Stimulated activated CD4-positive, alpha-beta T cell treated with anti-CD3 and anti-CD28 coated beads, Interleukin-15, amount 100 ng/mL, for 24 hours (primary cell): Measurements from ENCODE around the gene TNRC6C.

Experiments used
- DNase-seq: peaks from one replicate; pipeline ENCODE4 v3.0.0-alpha.2; 2020

Gene TNRC6C

DNA sequence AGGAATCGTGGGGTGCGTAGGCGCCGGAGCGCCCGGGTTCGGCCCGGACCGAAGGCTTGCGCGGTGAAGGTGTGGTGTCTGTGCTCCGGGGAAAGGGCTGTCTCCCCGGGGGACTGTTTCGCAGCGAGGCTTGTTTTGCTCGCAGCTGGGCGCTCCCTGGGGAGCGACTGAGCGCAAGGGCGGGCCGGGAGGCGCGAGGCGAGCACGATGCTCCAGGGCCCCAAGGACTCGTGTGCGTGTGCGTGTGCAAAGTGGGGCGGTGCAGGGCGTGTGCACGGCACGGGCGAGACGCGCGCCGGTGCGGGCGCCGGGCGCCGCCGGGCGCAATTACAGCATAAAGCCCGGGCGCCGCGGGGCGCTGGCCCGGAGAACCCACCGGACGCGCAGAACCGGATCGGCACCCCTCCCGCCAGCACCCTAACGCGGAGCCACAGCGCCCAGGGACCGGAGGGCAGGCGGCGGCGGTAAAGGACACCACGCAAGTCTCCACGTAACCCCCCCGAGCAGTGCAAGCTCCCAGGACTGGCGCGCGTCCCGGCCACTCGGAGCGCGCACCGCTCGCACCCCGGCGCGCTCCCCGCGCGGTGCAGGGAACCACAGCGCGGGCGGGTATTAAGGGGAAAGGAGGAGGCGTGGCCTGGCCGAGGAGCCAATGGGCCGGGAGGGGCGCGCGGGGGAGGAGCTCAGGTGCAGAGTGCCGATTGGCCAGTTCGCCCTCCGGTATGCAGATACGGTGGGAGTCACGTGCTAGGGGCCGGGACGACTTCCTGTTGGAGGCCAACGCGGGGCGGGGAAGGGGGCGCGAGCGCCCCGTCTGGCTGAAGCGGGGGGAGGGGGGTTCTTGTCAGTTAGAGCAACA, at the start of gene TNRC6C:
Gene TNRC6C, plus strand, starts transcription at position 847 of the 859 bp plus-strand sequence. CDS start 45,504 bp downstream, outside the sequence.
- DNase-seq = peak; percentile 100

DNA sequence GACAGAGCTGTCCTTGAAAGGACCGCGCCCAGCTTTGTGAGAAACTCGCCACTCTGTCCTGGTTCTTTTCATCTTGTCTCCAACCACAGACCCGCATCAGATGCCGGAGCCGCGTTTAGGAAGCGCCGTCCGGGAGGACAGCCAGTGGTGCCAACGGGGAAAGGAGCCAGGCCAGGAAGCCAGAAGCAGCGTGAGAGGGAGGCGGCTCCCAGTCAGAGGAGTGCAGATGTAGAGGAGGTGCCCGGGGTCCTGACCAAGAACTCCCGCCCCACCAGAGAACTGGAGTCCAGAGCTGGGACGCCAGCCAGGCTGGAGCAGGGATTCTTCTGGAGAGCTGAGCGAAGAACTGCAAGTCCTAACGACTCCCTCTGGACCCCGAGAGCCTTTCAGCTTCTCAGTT, 49.3 kb upstream of the TNRC6C start:
- DNase-seq = no peak

GRCh38 chr17:77909816-77910215, 48.7 kb upstream of the TNRC6C start:
- DNase-seq = no peak

DNA sequence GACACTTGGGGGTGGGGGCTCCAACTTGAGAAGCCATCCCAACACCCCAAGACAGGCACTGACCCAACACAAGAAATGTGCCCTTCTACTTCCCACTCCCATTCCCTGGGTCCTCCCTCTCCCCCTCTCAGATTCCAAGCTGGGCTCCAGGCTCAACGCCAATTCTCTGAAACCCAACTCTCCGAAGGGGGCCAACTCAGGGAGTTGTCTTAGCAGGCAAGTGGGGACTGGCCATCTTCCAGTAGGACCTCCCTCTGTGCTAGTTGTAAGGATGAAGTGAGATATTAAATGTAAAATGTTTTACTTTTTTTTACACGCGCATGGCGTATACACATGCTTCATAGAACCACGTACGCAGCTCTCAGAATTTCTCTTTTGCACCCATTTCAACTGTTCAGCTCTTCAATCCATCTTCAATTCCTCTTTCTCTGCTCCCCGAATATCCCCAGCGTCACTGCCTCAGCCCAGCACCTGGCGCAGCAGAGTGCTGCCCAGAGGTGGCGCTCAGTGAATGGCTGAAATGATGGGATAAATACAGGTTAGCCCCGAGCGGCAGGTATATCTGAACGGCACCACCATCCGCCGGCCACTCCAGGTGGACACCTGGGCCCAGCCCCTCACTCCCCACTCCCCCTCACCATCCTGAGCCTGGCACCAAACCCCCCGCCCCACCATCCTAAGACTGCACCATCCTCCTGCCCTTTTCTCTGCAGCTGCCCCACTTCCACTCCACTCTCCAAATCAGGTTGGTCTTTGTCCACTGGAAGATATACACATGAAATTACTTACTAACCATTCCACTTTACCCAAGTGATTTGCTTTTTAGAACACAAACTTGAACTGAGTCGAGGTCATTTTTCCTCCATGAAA, 43.9 kb upstream of the TNRC6C start:
- DNase-seq = no peak

- no peak for DNase-seq
These were observed 42.9 kb upstream of the TNRC6C start for GRCh38 chr17:77915594-77916021.

DNA sequence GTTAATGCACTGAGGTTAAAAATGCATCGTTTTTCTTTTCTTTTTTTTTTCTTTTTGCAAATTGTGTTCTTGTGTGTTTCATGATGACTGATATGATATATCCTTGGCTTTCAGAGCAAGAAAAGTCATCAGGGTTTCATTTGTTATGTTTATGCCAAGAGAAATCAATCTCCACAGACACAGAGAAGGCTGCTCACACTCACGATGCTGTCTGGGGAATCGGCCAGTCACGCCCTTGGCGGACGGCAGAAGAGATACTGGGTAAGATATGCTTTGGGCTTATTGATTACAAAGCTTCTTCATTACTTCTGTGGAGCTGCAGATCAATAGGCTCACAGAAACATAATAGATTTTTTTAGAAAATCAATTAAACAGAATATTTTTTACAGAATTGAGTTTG, 42.2 kb upstream of the TNRC6C start:
- DNase-seq = no peak

GRCh38 chr17:77916703-77917481, 41.6 kb upstream of the TNRC6C start:
- no peak for DNase-seq

DNA sequence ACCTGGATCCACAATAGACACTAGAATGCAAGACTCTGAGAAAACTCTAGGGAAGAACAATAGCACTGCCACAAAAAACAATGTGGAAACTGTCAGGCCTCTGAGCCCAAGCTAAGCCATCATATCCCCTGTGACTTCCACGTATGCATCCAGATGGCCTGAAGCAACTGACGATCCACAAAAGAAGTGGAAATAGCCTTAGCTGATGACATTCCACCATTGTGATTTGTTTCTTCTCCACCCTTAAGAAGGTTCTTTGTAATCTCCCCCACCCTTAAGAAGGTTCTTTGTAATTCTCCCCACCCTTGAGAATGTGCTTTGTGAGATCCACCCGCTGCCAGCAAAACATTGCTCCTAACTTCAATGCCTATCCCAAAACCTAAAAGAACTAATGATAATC, 39.2 kb upstream of the TNRC6C start:
- no peak for DNase-seq

GRCh38 chr17:77923135-77923534, 35.4 kb upstream of the TNRC6C start:
- DNase-seq = no peak

DNA sequence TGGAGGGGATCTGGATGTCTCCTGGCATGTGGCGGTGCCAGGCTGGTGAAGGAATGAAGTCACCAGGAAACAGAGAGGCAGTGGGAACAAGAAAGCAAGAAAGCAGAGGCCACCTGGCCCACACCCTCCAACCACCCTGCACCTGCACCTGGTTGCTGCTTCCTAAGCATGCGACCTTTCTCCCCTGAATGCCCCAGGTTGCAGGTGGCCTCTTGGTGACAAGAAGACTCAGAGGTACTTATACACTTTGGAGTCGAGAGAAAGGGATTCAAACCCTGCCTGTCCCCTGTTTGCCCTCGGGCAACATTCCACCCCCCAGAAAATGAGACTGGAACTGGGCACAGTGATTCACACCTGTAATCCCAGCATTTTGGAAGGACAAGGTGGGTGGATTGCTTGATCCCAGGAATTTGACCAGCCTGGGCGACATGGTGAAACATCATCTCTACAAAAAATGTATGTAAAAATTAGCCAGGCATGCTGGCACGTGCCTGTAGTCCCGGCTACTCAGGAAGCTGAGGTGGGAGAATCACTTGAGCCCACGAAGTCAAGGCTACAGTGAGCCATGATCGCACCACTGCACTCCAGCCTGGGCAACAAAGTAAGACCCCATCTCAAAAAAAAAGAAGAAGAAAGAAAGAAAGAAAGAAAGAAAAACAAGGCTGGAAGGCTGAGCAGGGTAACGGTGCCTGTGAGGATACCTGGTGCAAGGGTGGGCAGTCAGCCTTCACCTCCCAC, 34.6 kb upstream of the TNRC6C start:
- no peak for DNase-seq

- no peak for DNase-seq
These were observed 33.7 kb upstream of the TNRC6C start for GRCh38 chr17:77924757-77925336.

DNA sequence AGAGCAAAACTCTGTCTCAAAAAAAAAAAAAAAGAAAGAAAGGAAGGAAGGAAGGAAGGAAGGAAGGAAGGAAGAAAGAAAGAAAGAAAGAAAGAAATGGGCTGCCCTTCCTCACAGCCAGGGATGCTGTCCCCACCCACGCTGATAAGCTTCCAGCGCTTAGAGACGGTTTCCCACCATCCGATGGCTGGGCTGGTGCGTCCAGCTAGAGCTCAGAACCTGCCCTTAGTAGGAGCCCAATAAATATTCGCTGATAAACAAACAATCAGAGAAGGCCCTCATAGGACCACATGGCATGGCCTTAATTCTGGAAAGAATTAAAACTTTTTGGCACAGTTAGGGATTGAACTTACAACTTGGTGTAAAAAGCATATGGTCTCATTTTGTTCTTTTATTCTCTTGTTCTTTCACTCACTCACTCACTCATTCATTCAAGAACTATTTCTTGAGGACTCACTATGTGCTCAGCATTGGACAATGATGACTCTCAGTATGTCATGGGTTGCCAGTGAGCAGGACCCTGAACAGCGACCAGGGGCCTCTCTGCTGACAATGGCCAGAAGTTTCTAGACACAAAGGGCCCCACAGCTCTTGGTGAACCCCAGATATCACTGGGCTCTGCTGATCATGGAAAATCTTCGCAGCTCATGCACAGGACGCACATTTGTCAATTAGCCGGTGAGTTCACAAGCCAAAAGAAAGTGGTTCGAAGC, 32.5 kb upstream of the TNRC6C start:
- DNase-seq = no peak

DNA sequence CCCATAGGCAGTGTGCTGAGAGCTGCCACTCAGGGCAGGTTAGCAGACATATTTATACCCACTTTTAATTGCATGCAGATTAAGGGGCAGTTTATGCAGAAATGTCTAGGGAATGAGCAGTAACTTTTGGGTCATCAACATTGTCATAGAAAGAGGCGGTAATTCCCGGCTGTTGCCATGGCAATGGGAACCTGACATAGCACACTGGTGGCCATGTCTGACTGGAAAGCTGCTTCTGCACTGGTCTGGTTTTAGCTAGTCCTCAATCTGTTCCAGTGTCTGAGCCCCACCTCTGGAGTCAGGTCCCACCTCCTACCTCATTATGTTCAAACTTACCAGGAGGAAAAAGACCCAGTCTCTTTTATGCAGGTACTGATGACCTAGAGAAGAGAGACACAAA, 31.5 kb upstream of the TNRC6C start:
- DNase-seq = no peak

DNA sequence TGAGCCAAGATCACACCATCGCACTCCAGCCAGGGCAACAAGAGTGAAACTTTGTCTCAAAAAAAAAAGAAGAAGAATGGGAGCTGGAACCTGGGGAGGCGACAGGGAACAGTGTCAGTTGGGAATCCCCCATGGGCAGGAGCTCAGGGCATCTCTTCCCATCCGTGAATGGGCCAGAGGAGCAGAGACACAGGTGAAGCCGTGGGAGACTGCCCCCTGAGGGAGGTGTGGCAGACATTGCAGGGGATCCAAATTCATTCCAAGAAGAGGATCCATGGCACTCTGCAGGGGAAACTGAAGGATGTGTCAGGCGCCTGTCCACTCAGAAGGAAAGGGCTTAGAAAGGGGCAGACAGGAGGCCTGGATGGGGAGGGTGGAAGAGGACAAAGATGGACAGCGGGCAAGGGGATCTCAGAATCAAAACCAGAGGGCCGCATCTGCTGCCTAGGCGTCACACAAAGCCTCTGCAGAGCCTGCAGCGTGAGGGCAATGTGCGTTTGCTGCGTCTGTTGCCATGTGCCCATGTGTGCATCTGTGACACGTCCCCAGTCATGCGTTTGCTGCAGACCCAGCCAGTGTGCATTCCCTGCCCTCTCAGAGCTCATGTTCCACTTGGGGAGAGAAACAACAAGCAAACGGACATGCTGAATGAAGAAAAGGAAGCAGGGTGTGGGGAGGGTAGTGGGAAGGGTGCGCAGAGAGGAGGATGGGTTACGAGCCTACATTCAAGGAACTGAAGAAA, 30.6 kb upstream of the TNRC6C start:
- DNase-seq = no peak

- DNase-seq = no peak
These were observed 29.9 kb upstream of the TNRC6C start for GRCh38 chr17:77928519-77929179.

DNA sequence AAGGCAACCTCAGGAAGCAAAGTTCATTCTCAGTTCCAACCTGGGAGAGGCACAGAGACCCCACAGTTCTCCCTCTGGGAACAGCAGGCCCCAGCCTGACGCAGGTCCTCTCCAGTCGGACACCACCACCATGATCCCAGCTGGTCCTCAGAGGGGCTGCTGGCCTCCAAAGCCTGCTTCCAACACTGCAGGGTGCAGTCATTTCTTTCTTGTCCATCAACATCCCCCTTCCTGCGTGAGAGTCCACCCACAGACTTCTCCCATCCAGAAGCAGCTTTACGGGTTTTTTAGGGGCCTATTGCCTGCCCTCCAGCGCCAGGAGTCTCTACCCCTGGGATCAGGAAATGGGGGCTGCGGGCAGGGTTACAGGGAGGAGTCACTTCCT, 29.3 kb upstream of the TNRC6C start:
- DNase-seq = no peak

GRCh38 chr17:77929871-77930436, 28.5 kb upstream of the TNRC6C start:
- no peak for DNase-seq

GRCh38 chr17:77930780-77931768, 27.4 kb upstream of the TNRC6C start:
- DNase-seq = no peak
